NCI-H526 treated with DMSO at 0.1 percent for 48 hours (cell line): Measurements from ENCODE around the gene HTR1D.
A peak's percentile ranks its signal among the peaks of the same experiment; 100 is the strongest.
"Not testable (repeated sequence)": the region's sequence is repeated elsewhere in the genome, so short reads cannot be mapped to it uniquely, and the experiment has no call there.

Experiments
- DNase-seq: peaks from one replicate; lab custom pipeline; 2025; lab: John Stamatoyannopoulos, UW

The HTR1D gene, protein sequence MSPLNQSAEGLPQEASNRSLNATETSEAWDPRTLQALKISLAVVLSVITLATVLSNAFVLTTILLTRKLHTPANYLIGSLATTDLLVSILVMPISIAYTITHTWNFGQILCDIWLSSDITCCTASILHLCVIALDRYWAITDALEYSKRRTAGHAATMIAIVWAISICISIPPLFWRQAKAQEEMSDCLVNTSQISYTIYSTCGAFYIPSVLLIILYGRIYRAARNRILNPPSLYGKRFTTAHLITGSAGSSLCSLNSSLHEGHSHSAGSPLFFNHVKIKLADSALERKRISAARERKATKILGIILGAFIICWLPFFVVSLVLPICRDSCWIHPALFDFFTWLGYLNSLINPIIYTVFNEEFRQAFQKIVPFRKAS

GRCh38 chr1:23217421-23218115, at the start of gene HTR1D:
HTR1D (minus strand) TSS chr1:23217502; CDS start chr1:23194219, 23,283 bp downstream.
- DNase-seq, result no peak

GRCh38 chr1:23263380-23263887, 46.1 kb upstream of the HTR1D start:
- DNase-seq, result peak; percentile 36

GRCh38 chr1:23258082-23258481, 40.8 kb upstream of the HTR1D start:
- not testable (repeated sequence) for DNase-seq

DNA sequence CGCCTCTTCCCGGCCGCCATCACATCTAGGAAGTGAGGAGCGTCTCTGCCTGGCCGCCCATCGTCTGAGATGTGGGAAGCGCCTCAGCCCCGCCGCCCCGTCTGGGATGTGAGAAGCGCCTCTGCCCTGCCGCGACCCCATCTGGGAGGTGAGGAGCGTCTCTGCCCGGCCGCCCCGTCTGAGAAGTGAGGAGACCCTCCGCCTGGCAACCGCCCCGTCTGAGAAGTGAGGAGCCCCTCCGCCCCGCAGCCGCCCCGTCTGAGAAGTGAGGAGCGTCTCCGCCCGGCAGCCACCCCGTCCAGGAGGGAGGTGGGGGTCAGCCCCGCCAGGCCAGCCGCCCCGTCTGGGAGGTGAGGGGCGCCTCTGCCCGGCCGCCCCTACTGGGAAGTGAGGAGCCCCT, 40.1 kb upstream of the HTR1D start:
- not testable (repeated sequence) for DNase-seq

- DNase-seq, result no peak
These were observed 37.3 kb upstream of the HTR1D start for GRCh38 chr1:23254584-23254983.

DNA sequence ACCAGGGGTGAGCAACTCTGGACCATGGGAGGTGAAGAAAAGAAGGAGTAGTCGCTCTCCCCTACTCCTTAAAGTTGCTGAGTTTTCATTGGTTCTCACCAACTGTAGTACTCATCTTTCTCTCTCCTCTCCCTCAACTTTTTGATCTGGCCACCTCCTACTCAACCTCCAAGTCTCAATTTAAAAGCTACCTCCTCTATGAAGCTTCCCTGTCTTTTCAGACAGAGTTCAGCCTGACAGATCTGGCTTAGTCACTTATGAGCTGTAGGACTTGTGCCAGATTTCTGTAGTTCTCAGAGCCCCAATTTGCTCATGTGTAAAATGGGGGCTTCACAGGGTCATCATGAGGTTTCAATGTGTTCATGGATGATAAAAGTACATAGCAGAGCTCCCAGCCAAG, 34.5 kb upstream of the HTR1D start:
- DNase-seq, result no peak

DNA sequence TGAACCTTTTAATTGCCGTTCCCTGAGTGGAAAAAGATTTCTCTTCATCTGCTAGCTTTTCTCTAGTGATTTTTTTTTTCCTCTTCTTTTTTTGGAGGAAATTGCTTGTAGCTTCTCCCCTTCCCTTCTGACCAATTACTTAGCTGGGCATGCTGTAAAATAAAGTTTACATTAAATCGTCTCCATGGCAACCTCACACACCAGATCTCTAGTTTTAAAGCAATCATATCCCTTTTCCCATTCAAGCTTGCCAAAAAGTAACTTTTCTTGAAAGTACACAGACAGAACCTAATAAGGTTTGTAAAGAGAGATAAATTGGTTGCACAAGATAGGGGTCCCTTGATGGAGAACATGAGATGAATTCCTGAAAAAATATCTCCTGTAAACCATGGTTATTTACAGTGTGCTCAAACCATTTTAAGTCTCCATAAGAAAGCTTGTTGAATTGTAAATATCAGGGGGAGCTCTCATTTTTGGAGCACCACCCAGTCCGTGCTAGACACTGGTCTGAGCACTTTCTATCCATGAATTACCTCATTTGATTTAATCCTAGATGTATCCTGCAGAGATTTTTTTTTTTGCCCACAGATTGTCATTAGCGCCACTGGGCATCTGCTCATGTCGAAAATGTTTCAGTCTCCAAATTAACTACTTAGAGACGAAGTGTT, 32.6 kb upstream of the HTR1D start:
- DNase-seq, result no peak

- no peak for DNase-seq
These were observed 30.0 kb upstream of the HTR1D start for GRCh38 chr1:23247276-23247675.

DNA sequence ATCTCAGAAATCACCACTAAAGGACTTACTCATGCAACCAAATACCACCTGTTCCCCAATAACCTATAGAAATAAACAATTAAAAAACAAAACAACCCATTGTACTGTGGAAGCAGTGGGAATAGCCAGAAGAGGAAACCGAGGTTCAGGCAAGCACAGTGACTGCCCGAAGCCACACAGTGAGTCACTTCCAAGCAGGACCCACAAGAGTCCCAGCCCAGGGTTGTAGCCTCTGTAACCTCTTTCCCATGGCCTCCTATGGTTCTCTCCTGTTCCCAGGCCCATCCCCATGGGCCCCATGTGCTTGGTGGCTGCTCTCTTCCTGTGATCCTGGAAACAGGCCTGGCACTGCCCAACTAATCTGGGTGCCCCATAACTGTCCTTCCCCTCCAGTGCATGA, 29.0 kb upstream of the HTR1D start:
- DNase-seq, result no peak

DNA sequence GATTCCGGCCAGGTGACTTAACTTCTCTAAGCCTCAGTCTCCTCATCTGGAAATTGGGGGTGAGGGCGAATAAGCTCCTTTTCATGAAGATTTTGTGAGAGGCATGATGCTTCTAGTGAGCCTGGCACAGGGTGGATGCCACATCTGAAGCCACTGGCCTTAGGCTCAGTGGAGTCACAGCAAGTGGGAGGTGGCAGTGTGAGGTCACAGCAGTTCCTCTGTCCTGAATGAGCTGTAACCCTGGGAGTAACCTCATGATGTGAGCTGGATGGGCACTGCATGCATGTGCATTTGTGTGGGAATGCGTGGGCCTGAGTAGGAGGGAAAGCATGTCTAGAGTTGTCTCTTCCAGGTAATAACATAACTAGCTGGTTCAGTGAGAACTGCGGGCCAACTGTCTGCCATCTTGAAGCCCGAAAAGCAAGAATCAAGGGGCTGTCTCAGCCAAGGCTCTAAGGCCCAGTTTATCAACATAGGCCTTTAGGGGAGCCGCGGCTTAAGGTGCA, 27.0 kb upstream of the HTR1D start:
- no peak for DNase-seq

DNA sequence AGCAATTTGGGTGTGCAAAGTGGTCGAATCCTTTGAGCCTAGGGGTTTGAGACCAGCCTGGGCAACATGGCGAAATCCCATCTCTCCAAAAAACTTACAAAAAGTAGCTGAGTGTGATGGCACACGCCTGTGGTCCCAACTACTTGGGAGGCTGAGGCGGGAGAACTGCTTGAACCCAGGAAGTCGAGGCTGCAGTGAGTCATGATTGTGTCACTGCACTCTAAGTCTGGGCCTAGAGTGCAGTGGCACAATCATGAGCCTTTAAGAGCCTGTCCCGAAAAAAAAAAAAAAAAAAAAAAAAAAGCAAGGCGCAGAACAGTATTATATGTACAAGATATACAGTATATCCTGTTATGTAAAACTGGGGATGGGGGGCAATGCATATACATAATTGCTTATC, 25.1 kb upstream of the HTR1D start:
- DNase-seq, result no peak

DNA sequence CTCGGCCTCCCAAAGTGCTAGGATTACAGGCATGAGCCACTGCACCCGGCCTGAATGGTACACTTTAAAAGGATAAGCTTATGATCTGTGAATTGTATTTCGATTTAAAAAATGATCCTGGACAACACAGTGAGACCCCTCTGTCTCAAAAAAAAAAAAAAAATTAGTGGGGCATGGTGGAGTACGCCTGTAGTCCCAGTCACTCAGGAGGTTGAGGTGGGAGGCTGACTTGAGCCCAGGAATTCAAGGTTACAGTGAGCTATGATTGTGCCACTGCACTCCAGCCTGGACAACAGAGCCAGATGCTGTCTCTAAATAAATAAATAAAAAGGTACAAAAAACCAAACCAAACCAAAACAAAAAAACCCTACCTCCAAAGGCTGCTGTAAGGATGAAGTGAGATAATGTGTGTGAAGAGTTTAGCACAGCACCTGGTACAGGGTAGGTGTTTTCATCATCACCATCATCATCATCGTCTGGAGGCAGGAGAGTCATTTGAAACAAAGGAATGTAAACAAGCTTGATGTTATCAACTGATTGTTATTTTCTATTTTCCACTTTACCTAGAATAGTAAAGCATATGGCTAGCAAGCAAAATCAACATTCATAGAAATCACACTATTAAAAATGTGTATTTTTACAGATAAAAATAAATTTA, 22.5 kb upstream of the HTR1D start:
- no peak for DNase-seq

- no peak for DNase-seq
These were observed 21.3 kb upstream of the HTR1D start for GRCh38 chr1:23238565-23238964.

- DNase-seq, result no peak
These were observed 20.2 kb upstream of the HTR1D start for GRCh38 chr1:23237508-23237907.

- DNase-seq, result no peak
These were observed 10.5 kb upstream of the HTR1D start for GRCh38 chr1:23227806-23228205.

GRCh38 chr1:23224739-23225648, 7.7 kb upstream of the HTR1D start:
- no peak for DNase-seq

- not testable (repeated sequence) for DNase-seq
These were observed 6.7 kb upstream of the HTR1D start for GRCh38 chr1:23223963-23224362.

GRCh38 chr1:23223490-23223951, 6.2 kb upstream of the HTR1D start:
- DNase-seq, result not testable (repeated sequence)

- no peak for DNase-seq
These were observed 5.4 kb upstream of the HTR1D start for GRCh38 chr1:23222742-23223141.

GRCh38 chr1:23222331-23222730, 5.0 kb upstream of the HTR1D start:
- DNase-seq, result no peak

DNA sequence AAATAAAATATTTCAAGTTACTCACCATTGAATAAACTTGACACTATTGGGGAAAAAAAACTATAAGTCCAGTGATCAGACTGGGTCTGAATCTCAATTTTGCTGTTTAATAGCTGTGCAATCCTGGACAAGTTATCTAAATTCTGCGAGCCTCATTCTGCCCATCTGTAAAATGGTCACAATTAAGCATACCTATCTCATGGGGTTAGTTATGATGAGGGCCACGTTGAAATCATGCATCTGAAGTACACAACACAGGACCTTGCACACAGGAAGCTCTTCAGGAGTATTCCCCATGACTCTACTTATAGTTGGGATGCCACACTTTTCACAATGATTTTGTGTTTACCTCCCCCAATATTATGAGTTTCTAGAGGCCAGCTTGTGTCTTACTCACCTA, 3.8 kb upstream of the HTR1D start:
- DNase-seq, result no peak
